NB4 (cell line): ENCODE results near the gene CTBP2.

Experiments used
- MAX ChIP-seq: IDR thresholded peaks from 2 replicates; pipeline ENCODE4 v1.6.1; 2011; ENCODE audit warnings: low read depth, low read length
- MYC ChIP-seq: IDR thresholded peaks from 2 replicates; pipeline ENCODE4 v1.6.1; 2011; ENCODE audit warnings: low read depth, low read length
- POLR2A ChIP-seq: IDR thresholded peaks from 2 replicates; pipeline ENCODE4 v1.6.1; 2011; ENCODE audit warnings: mild to moderate bottlenecking; ENCODE audit not compliant: insufficient read length; ENCODE audit errors: extremely low read depth
- TF ChIP-seq, protein P1 (sequence below): IDR thresholded peaks from one replicate; pipeline ENCODE4 v1.5.1; 2012; ENCODE audit warnings: low read depth, low read length

GRCh38 chr10:124962421-124962820, 197.9 kb downstream of the CTBP2 start:
- TF ChIP-seq, protein P1, sequence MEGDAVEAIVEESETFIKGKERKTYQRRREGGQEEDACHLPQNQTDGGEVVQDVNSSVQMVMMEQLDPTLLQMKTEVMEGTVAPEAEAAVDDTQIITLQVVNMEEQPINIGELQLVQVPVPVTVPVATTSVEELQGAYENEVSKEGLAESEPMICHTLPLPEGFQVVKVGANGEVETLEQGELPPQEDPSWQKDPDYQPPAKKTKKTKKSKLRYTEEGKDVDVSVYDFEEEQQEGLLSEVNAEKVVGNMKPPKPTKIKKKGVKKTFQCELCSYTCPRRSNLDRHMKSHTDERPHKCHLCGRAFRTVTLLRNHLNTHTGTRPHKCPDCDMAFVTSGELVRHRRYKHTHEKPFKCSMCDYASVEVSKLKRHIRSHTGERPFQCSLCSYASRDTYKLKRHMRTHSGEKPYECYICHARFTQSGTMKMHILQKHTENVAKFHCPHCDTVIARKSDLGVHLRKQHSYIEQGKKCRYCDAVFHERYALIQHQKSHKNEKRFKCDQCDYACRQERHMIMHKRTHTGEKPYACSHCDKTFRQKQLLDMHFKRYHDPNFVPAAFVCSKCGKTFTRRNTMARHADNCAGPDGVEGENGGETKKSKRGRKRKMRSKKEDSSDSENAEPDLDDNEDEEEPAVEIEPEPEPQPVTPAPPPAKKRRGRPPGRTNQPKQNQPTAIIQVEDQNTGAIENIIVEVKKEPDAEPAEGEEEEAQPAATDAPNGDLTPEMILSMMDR = no peak
- TF ChIP-seq POLR2A = no peak
- TF ChIP-seq MYC = no peak
- TF ChIP-seq MAX = no peak
